GM19467 (cell line): Measurements from ENCODE around the gene ADAD1.
"Not testable (repeated sequence)": the region's sequence is repeated elsewhere in the genome, so short reads cannot be mapped to it uniquely, and the experiment has no call there.

Experiments
- ATAC-seq: cut with Tn5 transposase; IDR thresholded peaks from one replicate; pipeline ENCODE4 v1.9.1; 2021; ENCODE audit warnings: mild to moderate bottlenecking, moderate library complexity; ENCODE audit not compliant: unreplicated experiment

Gene ADAD1

GRCh38 chr4:122378711-122379110, at the start of gene ADAD1:
Gene ADAD1 (plus strand): TSS chr4:122379011. CDS start chr4:122380070, 1,059 bp downstream.
- no peak for ATAC-seq

DNA sequence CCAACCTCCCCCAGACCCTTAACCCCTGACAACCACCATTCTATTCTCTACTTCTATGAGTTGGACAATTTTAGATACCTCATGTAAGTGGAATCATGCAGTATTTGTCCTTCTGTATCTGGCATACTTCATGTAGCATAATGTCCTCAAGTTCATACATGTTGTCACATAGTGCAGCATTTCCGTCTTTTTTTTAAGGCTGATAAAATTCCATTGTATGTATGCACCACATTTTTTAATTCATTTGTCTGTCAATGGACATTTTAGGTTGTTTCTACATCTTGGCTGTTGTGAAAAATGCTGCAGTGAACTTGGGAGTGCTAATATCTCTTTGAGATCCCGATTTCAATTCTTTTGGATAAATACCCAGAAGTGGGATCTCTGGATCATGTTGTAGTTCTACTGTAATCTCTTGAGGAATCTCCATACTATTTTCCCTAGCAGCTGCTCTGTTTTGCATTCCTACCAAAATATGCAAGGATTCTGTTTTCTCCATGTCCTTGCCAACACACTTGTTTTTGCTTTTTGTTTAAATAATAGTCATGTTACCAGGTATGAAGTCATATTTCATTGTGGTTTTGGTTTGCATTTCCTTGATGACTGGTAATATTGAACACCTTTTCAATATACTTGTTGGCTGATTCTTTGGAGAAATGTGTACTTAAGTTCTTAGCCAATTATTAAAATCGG, 48.8 kb upstream of the ADAD1 start:
- no peak for ATAC-seq

DNA sequence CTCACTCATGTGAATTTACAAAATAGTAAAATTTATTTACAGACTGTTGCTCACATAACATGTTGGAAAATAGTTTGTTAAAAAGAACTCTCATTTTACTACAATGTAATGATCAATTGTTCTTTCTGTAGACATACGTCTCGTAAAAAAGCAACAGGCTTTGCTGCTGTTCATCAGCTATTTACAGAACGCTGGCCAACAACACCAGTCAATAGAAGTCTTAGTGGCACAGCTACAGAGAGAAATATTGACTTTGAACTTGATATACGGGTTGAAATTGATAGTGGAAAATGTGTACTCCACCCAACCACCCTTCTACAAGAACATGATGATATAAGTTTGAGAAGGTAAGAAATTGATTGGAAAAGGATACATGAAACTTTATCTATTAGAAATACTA, 47.6 kb upstream of the ADAD1 start:
- ATAC-seq, result no peak

DNA sequence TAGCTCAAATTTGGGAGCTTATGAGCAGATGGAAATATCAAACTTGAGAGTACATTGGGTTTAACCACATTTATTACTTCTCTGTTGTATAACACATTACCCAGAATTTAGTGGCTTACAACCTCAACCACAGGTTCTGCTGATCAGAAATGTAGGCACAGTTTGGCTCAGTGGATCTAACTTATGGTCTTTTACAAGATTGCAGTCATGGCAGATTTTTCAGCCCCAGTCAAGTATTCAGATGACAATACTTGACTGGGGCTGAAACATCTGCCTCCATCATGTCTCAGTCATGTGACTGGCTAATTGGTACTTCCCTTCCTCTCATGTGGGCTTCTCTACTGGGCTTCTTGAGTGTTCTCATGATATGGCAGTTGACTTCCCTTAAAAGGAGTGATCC, 44.0 kb upstream of the ADAD1 start:
- ATAC-seq, result no peak

GRCh38 chr4:122341886-122342285, 36.9 kb upstream of the ADAD1 start:
- no peak for ATAC-seq

- no peak for ATAC-seq
Measured at GRCh38 chr4:122346036-122346435, 32.8 kb upstream of the ADAD1 start.

GRCh38 chr4:122346503-122346902, 32.3 kb upstream of the ADAD1 start:
- no peak for ATAC-seq

DNA sequence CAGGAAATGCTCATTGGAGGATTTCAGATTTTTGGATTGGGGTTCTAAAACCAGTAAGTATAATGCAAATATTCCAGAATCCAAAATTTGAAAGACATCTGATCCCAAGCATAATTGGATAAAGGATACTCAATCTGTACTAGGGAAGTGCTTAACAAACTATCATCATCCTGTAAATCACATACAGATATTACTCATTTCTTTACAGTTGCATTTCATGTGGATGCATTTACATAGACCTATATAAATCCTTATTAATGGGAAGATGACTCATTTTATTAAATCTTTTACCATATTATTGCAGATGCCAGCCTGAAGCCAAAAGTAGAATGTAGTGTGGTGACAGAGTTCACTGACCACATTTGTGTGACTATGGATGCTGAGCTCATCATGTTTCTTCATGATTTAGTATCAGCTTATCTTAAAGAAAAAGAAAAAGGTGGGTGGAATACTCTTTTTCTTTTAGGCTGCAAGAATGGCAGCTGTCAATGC, 22.4 kb upstream of the ADAD1 start:
- no peak for ATAC-seq

- ATAC-seq, result no peak
Measured at GRCh38 chr4:122360754-122361153, 18.1 kb upstream of the ADAD1 start.

- no peak for ATAC-seq
Measured at GRCh38 chr4:122364700-122365404, 14.0 kb upstream of the ADAD1 start.

DNA sequence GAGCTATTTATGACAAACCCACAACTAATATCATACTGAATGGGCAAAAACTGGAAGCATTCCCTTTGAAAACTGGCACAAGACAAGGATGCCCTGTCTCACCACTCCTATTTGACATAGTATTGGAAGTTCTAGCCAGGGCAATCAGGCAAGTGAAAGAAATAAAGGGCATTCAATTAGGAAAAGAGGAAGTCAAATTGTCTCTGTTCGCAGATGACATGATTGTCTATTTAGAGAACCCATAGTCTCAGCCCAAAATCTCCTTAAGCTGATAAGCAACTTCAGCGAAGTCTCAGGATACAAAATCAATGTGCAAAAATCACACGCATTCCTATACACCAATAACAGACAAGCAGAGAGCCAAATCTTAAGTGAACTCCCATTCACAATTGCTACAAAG, 10.0 kb upstream of the ADAD1 start:
- not testable (repeated sequence) for ATAC-seq

GRCh38 chr4:122377352-122377751, 1.5 kb upstream of the ADAD1 start:
- no peak for ATAC-seq

DNA sequence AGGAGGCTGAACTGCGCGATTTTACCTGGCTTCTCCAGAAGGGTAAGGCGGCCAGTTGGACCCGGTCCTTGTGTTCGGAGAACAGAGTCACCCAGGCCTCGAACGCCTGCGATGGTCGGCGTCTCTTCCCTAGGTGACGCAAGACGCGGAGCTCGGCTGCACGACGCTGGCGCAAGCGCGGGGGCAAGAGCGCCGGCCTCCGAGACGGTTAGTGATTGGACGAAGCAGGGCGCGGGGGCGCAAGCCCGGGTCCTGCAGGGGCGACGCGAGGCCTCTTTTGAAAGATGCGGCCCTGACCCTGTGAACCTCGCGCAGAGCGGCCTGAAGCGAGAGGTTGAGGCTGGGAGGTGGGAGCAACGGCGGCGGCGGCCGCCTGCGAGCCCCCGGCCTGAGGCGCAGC, 428 bp downstream of the ADAD1 start:
- ATAC-seq, result no peak

- ATAC-seq, result no peak
Measured at GRCh38 chr4:122383341-122383740, 4.5 kb downstream of the ADAD1 start.

DNA sequence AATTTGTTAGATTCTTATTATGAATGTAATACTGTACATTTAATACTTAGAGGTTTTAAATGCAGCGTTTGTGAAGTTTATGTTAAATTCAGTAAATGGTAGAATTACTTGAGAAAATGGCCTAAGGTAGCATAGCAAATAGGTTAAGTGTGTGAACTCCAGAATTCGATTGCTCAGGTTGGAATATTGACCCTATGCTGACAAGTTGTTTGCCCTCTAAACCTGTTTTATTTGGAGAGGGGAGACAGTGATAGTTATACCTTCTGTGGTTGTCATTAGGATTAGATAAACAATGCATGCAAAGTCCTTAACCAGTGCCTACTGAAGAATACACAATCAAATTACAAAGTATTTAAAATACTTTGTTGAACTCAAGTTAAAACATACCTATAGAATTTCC, 5.4 kb downstream of the ADAD1 start:
- ATAC-seq, result no peak

GRCh38 chr4:122393276-122393675, 14.5 kb downstream of the ADAD1 start:
- ATAC-seq, result no peak

GRCh38 chr4:122403861-122404260, 25.1 kb downstream of the ADAD1 start:
- ATAC-seq, result no peak

GRCh38 chr4:122412547-122412946, 33.7 kb downstream of the ADAD1 start:
- ATAC-seq, result no peak

GRCh38 chr4:122423246-122423645, 44.4 kb downstream of the ADAD1 start:
- ATAC-seq, result no peak

DNA sequence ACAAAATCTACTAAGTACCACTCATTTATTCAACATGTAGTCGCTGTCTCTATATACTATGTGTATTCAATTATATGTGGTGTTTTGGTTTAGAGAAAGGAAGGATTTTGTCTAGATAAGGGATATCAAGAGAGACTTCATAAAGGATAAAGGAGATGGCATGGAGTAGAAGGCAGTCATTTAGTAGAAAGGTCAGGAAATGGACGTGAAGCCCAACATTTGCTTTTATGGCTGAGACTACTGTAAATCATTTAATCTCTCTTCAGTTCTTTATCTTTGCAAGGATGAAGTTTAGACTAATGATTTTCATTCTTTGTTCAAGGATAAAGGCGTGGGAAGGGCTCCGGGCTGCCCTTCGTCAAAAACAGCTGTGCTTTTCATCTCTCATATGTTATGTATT, 52.5 kb downstream of the ADAD1 start:
- ATAC-seq, result no peak

GRCh38 chr4:122434285-122434684, 55.5 kb downstream of the ADAD1 start:
- ATAC-seq, result no peak

- no peak for ATAC-seq
Measured at GRCh38 chr4:122450847-122451246, 72.0 kb downstream of the ADAD1 start.
